NCI-H1694 treated with DMSO at 0.1 percent for 48 hours (cell line): ENCODE data around the gene MSMP.

Source experiments
- DNase-seq: peaks from one replicate; lab custom pipeline; 2025; lab: John Stamatoyannopoulos, UW

The MSMP gene

GRCh38 chr9:35743880-35744518 lies 10.1 kb downstream of the MSMP start:
- no peak for DNase-seq

GRCh38 chr9:35743452-35743851 lies 10.6 kb downstream of the MSMP start:
- DNase-seq: no peak

- no peak for DNase-seq
Measured at GRCh38 chr9:35741740-35742139, 12.3 kb downstream of the MSMP start.

- DNase-seq: no peak
Measured at GRCh38 chr9:35740243-35740642, 13.8 kb downstream of the MSMP start.

- no peak for DNase-seq
Measured at GRCh38 chr9:35738924-35739323, 15.2 kb downstream of the MSMP start.

- DNase-seq: no peak
Measured at GRCh38 chr9:35738186-35738585, 15.9 kb downstream of the MSMP start.

- DNase-seq: no peak
Measured at GRCh38 chr9:35737143-35737542, 16.9 kb downstream of the MSMP start.

- peak; percentile 48 for DNase-seq
Measured at GRCh38 chr9:35736201-35736633, 17.9 kb downstream of the MSMP start.

- DNase-seq: no peak
Measured at GRCh38 chr9:35734096-35734495, 20.0 kb downstream of the MSMP start.

- peak; percentile 40 for DNase-seq
Measured at GRCh38 chr9:35732800-35733541, 21.1 kb downstream of the MSMP start.

GRCh38 chr9:35732185-35732799 lies 21.8 kb downstream of the MSMP start, which contains the start of the genes CREB3 and TLN1:
TSS of gene CREB3 (plus strand) at chr9:35732666. CDS start at chr9:35732773, 107 bp downstream.
TSS of gene TLN1 (minus strand) at chr9:35732195. CDS start at chr9:35725694, 6,501 bp downstream.
- peak; percentile 97 for DNase-seq

- no peak for DNase-seq
Measured at GRCh38 chr9:35731415-35732184, 22.5 kb downstream of the MSMP start.

- DNase-seq: no peak
Measured at GRCh38 chr9:35730486-35730854, 23.6 kb downstream of the MSMP start.

- peak; percentile 52 for DNase-seq
Measured at GRCh38 chr9:35729700-35730485, 24.2 kb downstream of the MSMP start.

- DNase-seq: no peak
Measured at GRCh38 chr9:35729101-35729500, 25.0 kb downstream of the MSMP start.

GRCh38 chr9:35728041-35728971 lies 25.8 kb downstream of the MSMP start:
- DNase-seq: no peak

- no peak for DNase-seq
Measured at GRCh38 chr9:35727676-35728040, 26.4 kb downstream of the MSMP start.

- no peak for DNase-seq
Measured at GRCh38 chr9:35726931-35727330, 27.1 kb downstream of the MSMP start.

GRCh38 chr9:35725362-35725761 lies 28.7 kb downstream of the MSMP start:
- DNase-seq: no peak

- DNase-seq: no peak
Measured at GRCh38 chr9:35723908-35724307, 30.2 kb downstream of the MSMP start.
